Activated CD8-positive, alpha-beta memory T cell treated with anti-CD3 and anti-CD28 coated beads, Interleukin-2, amount 10 ng/mL, durations not matched to agents 7 days and 5 days (primary cell): ENCODE results near the gene CHAC1. TPM values are rescaled to one million over a fixed set of nuclear protein-coding genes. Genes with fewer than 3 reads are reported as not detected.

Experiments used
- ATAC-seq: fragments of 150-1000 bp; cut with Tn5 transposase; one replicate; pipeline ENCODE4 v1.10.0; 2021; ENCODE audit warnings: moderate library complexity
- CTCF ChIA-PET: fragments of 350-600 bp; sonication (Branson Sonifier 250); formaldehyde crosslinking; loops from one replicate; lab custom pipeline; 2021; ENCODE audit warnings: antibody characterized with exemption; lab: Charles Lee
- DNase-seq: peaks from one replicate; pipeline ENCODE4 v3.0.0-alpha.2; 2020
- H3K27ac Mint-ChIP-seq: one replicate; pipeline ENCODE4 v1.8.0; 2021; ENCODE audit warnings: mild to moderate bottlenecking, mixed read lengths
- H3K27me3 Mint-ChIP-seq: one replicate; pipeline ENCODE4 v1.8.0; 2021; ENCODE audit warnings: mixed read lengths
- H3K36me3 Mint-ChIP-seq: one replicate; pipeline ENCODE4 v1.8.0; 2021; ENCODE audit warnings: mild to moderate bottlenecking, mixed read lengths
- H3K4me1 Mint-ChIP-seq: one replicate; pipeline ENCODE4 v1.8.0; 2021; ENCODE audit warnings: mixed read lengths
- H3K4me3 Mint-ChIP-seq: one replicate; pipeline ENCODE4 v1.8.0; 2021; ENCODE audit warnings: mild to moderate bottlenecking, moderate library complexity, mixed read lengths
- H3K9me3 Mint-ChIP-seq: one replicate; pipeline ENCODE4 v1.8.0; 2022; ENCODE audit warnings: low read depth, mixed read lengths
- total RNA-seq, 2 experiments: library from RNA; stranded (reverse); gene quantifications; one replicate each; pipeline ENCODE4 v1.2.3, GENCODE V29; 2021

Gene CHAC1
- total RNA-seq, 2 experiments from 2014 or later, result 8.3 to 13.0 TPM

- ATAC-seq (no peak), DNase-seq (no peak)
- Mint-ChIP-seq H3K9me3 (no peaks in the 10 kb centered on the region), H3K27me3 (no peaks in the 10 kb centered on the region), H3K36me3 (peaks cover 9% of the 10 kb centered on the region), H3K4me3 (no peak overlapping the region), H3K27ac (no peak overlapping the region), H3K4me1 (no peaks in the 10 kb centered on the region)
- CTCF ChIA-PET, result interaction anchor here (1.1 to 1.3 kb wide), 2 partner anchors 36 to 73 kb away, joined by 3 read pairs; no protein-coding TSS in a partner anchor
These were observed 23.5 kb downstream of the CHAC1 start for GRCh38 chr15:40976819-40977218.

GRCh38 chr15:40978141-40978540 lies 24.9 kb downstream of the CHAC1 start:
- CTCF ChIA-PET, result interaction anchor here (1.0 kb wide), 1 partner anchor 25 kb away, joined by 3 read pairs; the partner anchor contains the start of gene CHAC1
- ATAC-seq, result no peak
- Mint-ChIP-seq H3K4me3 (no peak overlapping the region), H3K9me3 (no peaks in the 10 kb centered on the region), H3K27ac (no peak overlapping the region), H3K4me1 (no peaks in the 10 kb centered on the region), H3K27me3 (no peaks in the 10 kb centered on the region), H3K36me3 (peaks cover 15% of the 10 kb centered on the region)
- DNase-seq, result no peak

- Mint-ChIP-seq H3K4me1 (no peaks in the 10 kb centered on the region), H3K9me3 (no peaks in the 10 kb centered on the region), H3K27me3 (no peaks in the 10 kb centered on the region), H3K36me3 (peaks cover 17% of the 10 kb centered on the region), H3K27ac (no peak overlapping the region), H3K4me3 (no peak overlapping the region)
- ATAC-seq, result no peak
- CTCF ChIA-PET, result interaction anchor here (1.0 kb wide), 1 partner anchor 25 kb away, joined by 3 read pairs; the partner anchor contains the start of gene CHAC1
- DNase-seq, result no peak
These were observed 25.3 kb downstream of the CHAC1 start for GRCh38 chr15:40978562-40978961.

- Mint-ChIP-seq H3K4me3 (no peak overlapping the region), H3K27me3 (no peaks in the 10 kb centered on the region), H3K27ac (peak overlapping the region; percentile 34), H3K9me3 (no peaks in the 10 kb centered on the region), H3K4me1 (peaks cover 3% of the 10 kb centered on the region), H3K36me3 (peaks cover 18% of the 10 kb centered on the region)
- ATAC-seq (no peak), DNase-seq (no peak)
- CTCF ChIA-PET, result no interaction called here
These were observed 27.9 kb downstream of the CHAC1 start for GRCh38 chr15:40981186-40981585.

GRCh38 chr15:40982855-40983254 lies 29.6 kb downstream of the CHAC1 start:
- Mint-ChIP-seq H3K4me3 (no peak overlapping the region), H3K27me3 (no peaks in the 10 kb centered on the region), H3K36me3 (peaks cover 27% of the 10 kb centered on the region), H3K27ac (no peak overlapping the region), H3K4me1 (peaks cover 3% of the 10 kb centered on the region), H3K9me3 (no peaks in the 10 kb centered on the region)
- CTCF ChIA-PET, result interaction anchor here (0.6 to 1.5 kb wide), 4 partner anchors 8 to 79 kb away, joined by 3 to 4 read pairs (median 3); partner anchors contain the start of gene CHAC1
- no peak for ATAC-seq
- no peak for DNase-seq

GRCh38 chr15:40984406-40984805 lies 31.1 kb downstream of the CHAC1 start:
- peaks cover 3% of the 10 kb centered on the region for H3K4me1 Mint-ChIP-seq
- CTCF ChIA-PET, result no interaction called here
- H3K4me3 Mint-ChIP-seq, result no peak overlapping the region
- H3K27me3 Mint-ChIP-seq, result no peaks in the 10 kb centered on the region
- ATAC-seq (no peak), DNase-seq (no peak)
- H3K9me3 Mint-ChIP-seq, result no peaks in the 10 kb centered on the region
- no peak overlapping the region for H3K27ac Mint-ChIP-seq
- peaks cover 30% of the 10 kb centered on the region for H3K36me3 Mint-ChIP-seq

GRCh38 chr15:40984964-40985363 lies 31.7 kb downstream of the CHAC1 start:
- Mint-ChIP-seq H3K4me3 (no peak overlapping the region), H3K4me1 (peaks cover 3% of the 10 kb centered on the region), H3K36me3 (peaks cover 33% of the 10 kb centered on the region), H3K27me3 (no peaks in the 10 kb centered on the region), H3K9me3 (no peaks in the 10 kb centered on the region), H3K27ac (no peak overlapping the region)
- CTCF ChIA-PET, result no interaction called here
- no peak for ATAC-seq
- DNase-seq, result no peak

GRCh38 chr15:40985541-40986330 lies 32.5 kb downstream of the CHAC1 start:
- H3K36me3 Mint-ChIP-seq, result peaks cover 39% of the 10 kb centered on the region
- ATAC-seq (no peak), DNase-seq (no peak)
- CTCF ChIA-PET, result no interaction called here
- no peaks in the 10 kb centered on the region for H3K9me3 Mint-ChIP-seq
- no peak overlapping the region for H3K4me3 Mint-ChIP-seq
- peaks cover 3% of the 10 kb centered on the region for H3K4me1 Mint-ChIP-seq
- H3K27ac Mint-ChIP-seq, result no peak overlapping the region
- no peaks in the 10 kb centered on the region for H3K27me3 Mint-ChIP-seq

- Mint-ChIP-seq H3K27me3 (no peaks in the 10 kb centered on the region), H3K36me3 (peaks cover 43% of the 10 kb centered on the region), H3K4me1 (peaks cover 6% of the 10 kb centered on the region), H3K9me3 (no peaks in the 10 kb centered on the region), H3K27ac (no peak overlapping the region), H3K4me3 (no peak overlapping the region)
- no peak for ATAC-seq
- CTCF ChIA-PET, result interaction anchor here (1.4 kb wide), 1 partner anchor 11 kb away, joined by 3 read pairs; no protein-coding TSS in a partner anchor
- DNase-seq, result no peak
These were observed 33.5 kb downstream of the CHAC1 start for GRCh38 chr15:40986820-40987219.

GRCh38 chr15:40988156-40988555 lies 34.9 kb downstream of the CHAC1 start:
- DNase-seq, result no peak
- H3K36me3 Mint-ChIP-seq, result peaks cover 39% of the 10 kb centered on the region
- CTCF ChIA-PET, result interaction anchor here (0.7 kb wide), 1 partner anchor 8 kb away, joined by 3 read pairs; no protein-coding TSS in a partner anchor
- H3K4me1 Mint-ChIP-seq, result peaks cover 6% of the 10 kb centered on the region
- no peak for ATAC-seq
- no peak overlapping the region for H3K27ac Mint-ChIP-seq
- no peaks in the 10 kb centered on the region for H3K9me3 Mint-ChIP-seq
- H3K4me3 Mint-ChIP-seq, result no peak overlapping the region
- H3K27me3 Mint-ChIP-seq, result no peaks in the 10 kb centered on the region

GRCh38 chr15:40990080-40990479 lies 36.8 kb downstream of the CHAC1 start:
- DNase-seq (no peak), ATAC-seq (no peak)
- H3K27ac Mint-ChIP-seq, result no peak overlapping the region
- H3K4me3 Mint-ChIP-seq, result no peak overlapping the region
- H3K9me3 Mint-ChIP-seq, result no peaks in the 10 kb centered on the region
- peaks cover 6% of the 10 kb centered on the region for H3K4me1 Mint-ChIP-seq
- no peaks in the 10 kb centered on the region for H3K27me3 Mint-ChIP-seq
- CTCF ChIA-PET, result interaction anchor here (0.9 kb wide), 1 partner anchor 86 kb away, joined by 3 read pairs; no protein-coding TSS in a partner anchor
- peaks cover 39% of the 10 kb centered on the region for H3K36me3 Mint-ChIP-seq

GRCh38 chr15:40990789-40991188 lies 37.5 kb downstream of the CHAC1 start:
- peaks cover 43% of the 10 kb centered on the region for H3K36me3 Mint-ChIP-seq
- H3K4me3 Mint-ChIP-seq, result no peak overlapping the region
- ATAC-seq, result no peak
- no peaks in the 10 kb centered on the region for H3K27me3 Mint-ChIP-seq
- CTCF ChIA-PET, result interaction anchor here (0.9 kb wide), 1 partner anchor 86 kb away, joined by 3 read pairs; no protein-coding TSS in a partner anchor
- no peak overlapping the region for H3K27ac Mint-ChIP-seq
- no peak for DNase-seq
- H3K9me3 Mint-ChIP-seq, result no peaks in the 10 kb centered on the region
- peaks cover 6% of the 10 kb centered on the region for H3K4me1 Mint-ChIP-seq

GRCh38 chr15:40991355-40991754 lies 38.1 kb downstream of the CHAC1 start:
- no peaks in the 10 kb centered on the region for H3K9me3 Mint-ChIP-seq
- no peaks in the 10 kb centered on the region for H3K27me3 Mint-ChIP-seq
- no peak overlapping the region for H3K4me3 Mint-ChIP-seq
- ATAC-seq, result no peak
- DNase-seq, result no peak
- peaks cover 45% of the 10 kb centered on the region for H3K36me3 Mint-ChIP-seq
- H3K4me1 Mint-ChIP-seq, result peaks cover 3% of the 10 kb centered on the region
- no peak overlapping the region for H3K27ac Mint-ChIP-seq
- CTCF ChIA-PET, result no interaction called here

- Mint-ChIP-seq H3K36me3 (peaks cover 45% of the 10 kb centered on the region), H3K4me3 (no peak overlapping the region), H3K27ac (no peak overlapping the region), H3K27me3 (no peaks in the 10 kb centered on the region), H3K4me1 (peaks cover 3% of the 10 kb centered on the region), H3K9me3 (no peaks in the 10 kb centered on the region)
- DNase-seq (no peak), ATAC-seq (no peak)
- CTCF ChIA-PET, result no interaction called here
These were observed 39.0 kb downstream of the CHAC1 start for GRCh38 chr15:40992241-40992741.
